Ectodermal cell (in vitro differentiated cells): Measurements from ENCODE around the gene OXSR1.

ENCODE experiments used
- H3K27ac ChIP-seq: 2 replicates; pipeline ENCODE4 v1.7.0; 2013; ENCODE audit warnings: mild to moderate bottlenecking, low read depth, low read length; ENCODE audit not compliant: insufficient read depth, poor library complexity, severe bottlenecking
- H3K27me3 ChIP-seq: 2 replicates; pipeline ENCODE4 v1.7.0; 2013; ENCODE audit warnings: mild to moderate bottlenecking, low read length; ENCODE audit not compliant: insufficient read depth, control insufficient read depth, poor library complexity, severe bottlenecking
- H3K36me3 ChIP-seq: one replicate; pipeline ENCODE4 v1.7.0; 2013; ENCODE audit warnings: low read length; ENCODE audit not compliant: control insufficient read depth, insufficient read depth
- H3K4me1 ChIP-seq: one replicate; pipeline ENCODE4 v1.7.0; 2013; ENCODE audit warnings: low read length; ENCODE audit not compliant: control insufficient read depth, insufficient read depth
- H3K4me3 ChIP-seq: 2 replicates; pipeline ENCODE4 v1.7.0; 2013; ENCODE audit warnings: low read depth, low read length, control low read depth; ENCODE audit not compliant: insufficient read depth
- H3K9me3 ChIP-seq: 2 replicates; pipeline ENCODE4 v1.7.0; 2013; ENCODE audit warnings: mild to moderate bottlenecking, low read length, moderate library complexity; ENCODE audit not compliant: control insufficient read depth
- WGBS, 2 experiments: methylation state at CpG; one replicate each; pipeline ENCODE4 v1.1.7; 2013; ENCODE audit warnings: missing lambda C conversion rate in 2 of 2; 5-methylcytosine and 5-hydroxymethylcytosine counted together

The OXSR1 gene

GRCh38 chr3:38204599-38205471 is 39.5 kb downstream of the OXSR1 start:
- no peak overlapping the region for H3K27ac ChIP-seq
- H3K4me3 ChIP-seq = no peak overlapping the region
- no peaks in the 10 kb centered on the region for H3K27me3 ChIP-seq
- H3K9me3 ChIP-seq = no peaks in the 10 kb centered on the region
- H3K4me1 ChIP-seq = no peaks in the 10 kb centered on the region
- peaks cover 3% of the 10 kb centered on the region for H3K36me3 ChIP-seq
- WGBS, 2 experiments = 93 to 96% methylated on average over 4 of the region's 4 CpGs

DNA sequence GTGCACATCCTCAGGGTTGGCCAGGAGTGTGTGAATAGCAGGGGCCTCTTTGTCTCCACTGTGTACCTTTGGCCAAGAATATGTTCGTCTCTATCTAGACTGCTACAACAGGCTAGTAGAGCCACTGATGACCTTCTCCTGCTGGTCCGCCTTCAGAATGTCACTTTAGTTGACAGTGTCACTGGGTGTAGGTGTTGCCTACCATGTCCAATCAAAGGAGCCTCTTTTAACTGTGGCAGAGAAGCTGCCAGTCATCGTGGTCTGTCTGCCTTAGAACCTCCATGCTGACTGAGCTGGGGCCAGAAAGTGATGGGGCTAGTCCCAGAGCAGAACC is 40.1 kb downstream of the OXSR1 start:
- Histone ChIP-seq H3K4me1 (no peaks in the 10 kb centered on the region), H3K27ac (no peak overlapping the region), H3K9me3 (no peaks in the 10 kb centered on the region), H3K36me3 (peaks cover 3% of the 10 kb centered on the region), H3K27me3 (no peaks in the 10 kb centered on the region), H3K4me3 (no peak overlapping the region)
- 89 to 90% methylated on average over 3 of the region's 3 CpGs for WGBS, 2 experiments

GRCh38 chr3:38207254-38208003 is 42.1 kb downstream of the OXSR1 start:
- Histone ChIP-seq H3K4me3 (no peak overlapping the region), H3K9me3 (no peaks in the 10 kb centered on the region), H3K27ac (no peak overlapping the region), H3K4me1 (no peaks in the 10 kb centered on the region), H3K27me3 (no peaks in the 10 kb centered on the region), H3K36me3 (peaks cover 3% of the 10 kb centered on the region)
- 92 to 100% methylated on average over 3 of the region's 4 CpGs for WGBS, 2 experiments

DNA sequence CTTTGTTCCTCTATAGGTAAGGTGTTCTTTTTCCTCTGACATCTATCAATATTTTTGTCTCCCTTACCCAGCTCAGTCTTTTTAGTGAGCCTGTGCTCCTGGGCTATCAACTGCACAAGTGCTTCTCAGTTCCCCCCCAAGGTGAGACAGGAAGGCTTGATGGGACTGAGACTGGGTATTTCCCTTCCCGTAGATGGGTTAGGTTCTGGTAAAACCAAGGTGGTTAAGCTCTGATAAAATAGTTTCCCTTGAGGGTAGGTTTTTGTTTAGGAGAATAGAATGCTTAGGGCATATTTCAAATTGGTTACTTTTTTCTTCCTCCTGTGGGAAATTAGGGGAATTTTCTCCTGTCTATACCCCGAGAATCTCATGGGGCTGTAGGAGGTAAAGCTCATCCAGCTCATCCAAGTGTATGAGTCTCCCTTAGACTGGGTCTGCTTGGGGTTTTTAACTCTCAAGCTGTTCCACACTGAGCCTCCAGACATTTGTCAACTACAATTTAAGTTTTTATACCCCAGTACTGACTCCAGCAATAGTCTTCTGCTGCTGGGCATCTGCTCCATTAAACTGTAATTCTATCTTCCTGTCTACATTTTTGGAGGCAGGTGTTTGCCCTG is 44.9 kb downstream of the OXSR1 start:
- Histone ChIP-seq H3K27me3 (no peaks in the 10 kb centered on the region), H3K27ac (no peak overlapping the region), H3K4me3 (no peak overlapping the region), H3K36me3 (peaks cover 3% of the 10 kb centered on the region), H3K9me3 (no peaks in the 10 kb centered on the region), H3K4me1 (no peaks in the 10 kb centered on the region)
- WGBS, 2 experiments = 87 to 97% methylated on average over 2 of the region's 2 CpGs

DNA sequence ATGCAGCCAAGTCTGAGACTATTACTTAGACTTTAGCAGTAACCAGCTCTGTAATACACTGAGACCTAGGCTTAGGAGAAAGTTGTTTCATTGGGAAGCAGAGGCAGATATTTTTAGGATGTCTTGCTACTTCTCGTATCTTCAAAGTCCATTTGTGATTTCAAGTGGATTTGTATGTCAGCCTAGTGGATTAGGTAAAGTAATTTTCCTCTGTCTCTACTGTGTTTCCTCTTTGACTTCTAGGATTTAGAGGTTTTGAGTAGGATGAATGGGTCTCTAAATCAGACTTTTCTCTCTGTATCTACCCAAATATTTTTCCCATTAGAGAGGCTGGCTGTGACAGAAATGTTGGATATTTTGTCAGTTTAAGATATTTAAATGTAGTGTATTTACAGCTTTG is 46.8 kb downstream of the OXSR1 start:
- Histone ChIP-seq H3K4me3 (no peak overlapping the region), H3K27me3 (no peaks in the 10 kb centered on the region), H3K4me1 (no peaks in the 10 kb centered on the region), H3K36me3 (peaks cover 2% of the 10 kb centered on the region), H3K27ac (no peak overlapping the region), H3K9me3 (no peaks in the 10 kb centered on the region)
- WGBS, 2 experiments = 91 to 100% methylated on average over 1 of the region's 1 CpG

- Histone ChIP-seq H3K4me1 (no peaks in the 10 kb centered on the region), H3K27me3 (no peaks in the 10 kb centered on the region), H3K9me3 (no peaks in the 10 kb centered on the region), H3K4me3 (no peak overlapping the region), H3K36me3 (no peaks in the 10 kb centered on the region), H3K27ac (no peak overlapping the region)
- 80 to 93% methylated on average over 2 of the region's 2 CpGs for WGBS, 2 experiments
Measured at GRCh38 chr3:38214560-38214959, 49.2 kb downstream of the OXSR1 start.

DNA sequence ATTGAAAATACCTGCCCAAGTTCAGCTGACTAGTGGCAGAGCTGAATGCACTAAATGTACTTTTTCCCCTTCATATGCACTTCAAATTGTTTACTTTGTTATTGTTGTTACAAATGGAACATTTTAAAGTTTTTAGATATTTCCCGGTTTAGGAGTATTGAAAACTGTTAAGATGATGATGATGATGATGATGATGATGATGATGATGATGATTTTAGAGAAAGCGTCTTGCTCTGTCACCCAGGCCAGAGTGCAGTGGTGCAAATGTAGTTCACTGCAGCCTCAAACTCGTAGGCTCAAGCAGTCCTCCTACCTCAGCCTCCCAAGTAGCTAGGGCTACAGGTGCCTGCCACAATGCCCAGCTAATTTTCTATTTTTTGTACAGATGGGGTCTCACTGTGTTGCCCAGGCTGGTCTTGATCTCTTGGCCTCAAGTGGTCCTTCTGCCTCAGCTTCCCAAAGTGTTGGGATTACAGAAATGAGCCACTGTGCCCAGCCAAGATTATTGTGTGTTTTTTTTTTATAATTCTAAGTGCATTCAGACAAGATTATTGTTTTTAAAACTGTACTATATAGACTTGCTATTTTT is 54.4 kb downstream of the OXSR1 start:
- Histone ChIP-seq H3K36me3 (peaks cover 15% of the 10 kb centered on the region), H3K9me3 (no peaks in the 10 kb centered on the region), H3K27ac (no peak overlapping the region), H3K4me3 (no peak overlapping the region), H3K27me3 (no peaks in the 10 kb centered on the region), H3K4me1 (no peaks in the 10 kb centered on the region)
- WGBS, 2 experiments = 92 to 94% methylated on average over 3 of the region's 3 CpGs

DNA sequence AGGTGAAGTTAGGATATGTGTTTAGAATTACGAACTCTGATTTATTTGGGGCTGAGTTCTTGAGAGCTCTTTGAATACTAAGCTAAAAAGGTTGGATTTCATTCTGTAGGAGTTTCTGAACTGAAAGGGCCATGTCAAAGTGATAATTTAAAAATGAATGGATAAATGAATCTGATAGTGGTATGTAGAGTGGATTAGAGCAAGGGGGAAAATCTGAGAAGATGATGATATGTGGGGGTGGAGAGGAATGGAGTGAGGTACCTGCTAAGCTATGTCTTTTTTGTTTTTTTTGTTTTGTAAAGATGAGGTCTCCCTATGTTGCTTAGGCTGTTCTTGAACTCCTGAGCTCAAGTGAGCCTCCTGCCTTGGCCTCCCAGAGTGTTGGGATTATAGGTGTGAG is 55.7 kb downstream of the OXSR1 start:
- Histone ChIP-seq H3K27ac (no peak overlapping the region), H3K36me3 (peaks cover 15% of the 10 kb centered on the region), H3K4me1 (no peaks in the 10 kb centered on the region), H3K27me3 (no peaks in the 10 kb centered on the region), H3K4me3 (no peak overlapping the region), H3K9me3 (no peaks in the 10 kb centered on the region)
- 96 to 100% methylated on average over 1 of the region's 1 CpG for WGBS, 2 experiments

DNA sequence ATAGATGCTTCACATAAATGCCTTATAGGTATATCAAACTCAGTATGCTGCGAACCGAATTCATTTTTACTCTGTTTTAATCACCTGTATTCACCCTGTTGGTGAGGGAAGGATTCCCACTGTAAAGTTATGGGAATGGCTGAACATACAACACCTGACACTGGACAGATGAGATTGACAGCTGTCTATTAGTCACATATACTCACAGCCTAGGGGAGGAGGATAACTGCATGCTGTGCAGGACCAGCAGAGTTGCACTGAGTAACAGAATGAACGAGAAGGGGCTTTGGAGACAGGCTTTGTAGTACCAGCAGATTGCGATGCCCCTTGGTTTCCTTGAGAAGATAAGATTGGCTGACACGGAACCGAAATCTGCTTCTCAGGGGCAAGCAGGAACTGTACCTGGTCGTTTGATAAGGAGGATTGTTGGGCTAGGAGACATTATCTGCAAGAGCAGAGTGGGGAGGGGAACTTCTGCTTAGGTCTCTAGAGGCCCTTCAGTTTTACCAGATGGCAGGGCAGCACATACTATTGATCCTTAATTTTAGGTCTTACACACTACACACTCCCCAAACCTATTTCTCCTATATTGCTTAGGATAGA is 56.8 kb downstream of the OXSR1 start:
- no peaks in the 10 kb centered on the region for H3K4me1 ChIP-seq
- WGBS, 2 experiments = 92 to 94% methylated on average over 7 of the region's 7 CpGs
- H3K27ac ChIP-seq = no peak overlapping the region
- no peaks in the 10 kb centered on the region for H3K9me3 ChIP-seq
- no peaks in the 10 kb centered on the region for H3K27me3 ChIP-seq
- peaks cover 15% of the 10 kb centered on the region for H3K36me3 ChIP-seq
- no peak overlapping the region for H3K4me3 ChIP-seq
